Neural cell (in vitro differentiated cells): Measurements from ENCODE around the gene SLC7A8.

ENCODE experiments used
- CTCF ChIP-seq: fragments of 450-650 bp; IDR thresholded peaks from 2 replicates; pipeline ENCODE4 v1.5.1; 2014; ENCODE audit warnings: antibody characterized with exemption, mild to moderate bottlenecking, moderate library complexity; ENCODE audit not compliant: poor library complexity, severe bottlenecking
- EZH2 ChIP-seq: fragments of 200-600, 300-800 bp; shearing (Covaris generic), sonication (generic); IDR thresholded peaks from 2 replicates; pipeline ENCODE4 v1.6.1; 2014; ENCODE audit warnings: antibody characterized with exemption, low read length, borderline replicate concordance, mild to moderate bottlenecking; ENCODE audit not compliant: insufficient read depth, poor library complexity, severe bottlenecking
- POLR2AphosphoS5 ChIP-seq: IDR thresholded peaks from 2 replicates; pipeline ENCODE4 v1.6.1; 2012
- REST ChIP-seq: IDR thresholded peaks from 2 replicates; pipeline ENCODE4 v1.6.1; 2012; ENCODE audit warnings: borderline replicate concordance

- TF ChIP-seq CTCF: no peak
- no peak for TF ChIP-seq EZH2
- TF ChIP-seq POLR2AphosphoS5: no peak
- no peak for TF ChIP-seq REST
Observed at GRCh38 chr14:23160924-23161522, 22.4 kb downstream of the SLC7A8 start.
